H1 (cell line): Measurements from ENCODE around the gene WDR91. TPM values are rescaled to one million over a fixed set of nuclear protein-coding genes. Genes with fewer than 3 reads are reported as not detected.

Experiments used
- CTCF ChIA-PET: fragments of 300-600 bp; sonication (Branson Sonifier 250); formaldehyde crosslinking; loops from one replicate; lab custom pipeline; 2021; ENCODE audit not compliant: partially characterized antibody; lab: Charles Lee
- POLR2A ChIA-PET: fragments of 300-600 bp; sonication (Branson Sonifier 250); formaldehyde crosslinking; loops from one replicate; lab custom pipeline; 2021; ENCODE audit warnings: inconsistent platforms; ENCODE audit not compliant: partially characterized antibody; lab: Charles Lee
- DNase-seq, 2 experiments: peaks; one replicate each; pipeline versions ENCODE4 v3.0.0 to v3.0.0-alpha.2; 2010 to 2022; ENCODE audit warnings: low spot score in 2 of 2, low read depth in 1 of 2, mixed read lengths in 1 of 2
- FAIRE-seq: peaks from 2 replicates; lab custom pipeline; 2011; peaks lifted over from hg19 to GRCh38; lab: Jason Lieb, UNC
- H2AFZ ChIP-seq: 2 replicates; pipeline ENCODE4 v1.8.1; 2012; ENCODE audit warnings: low read length, inconsistent platforms
- H2AK5ac ChIP-seq: 2 replicates; pipeline ENCODE4 v1.6.1; 2013; ENCODE audit warnings: low read depth, low read length
- H2BK120ac ChIP-seq: replicated peaks from 2 replicates; pipeline ENCODE3; 2013; ENCODE audit warnings: low read depth, low read length, inconsistent platforms
- H2BK12ac ChIP-seq: 2 replicates; pipeline ENCODE4 v1.6.1; 2013; ENCODE audit warnings: low read depth, low read length
- H2BK15ac ChIP-seq: 2 replicates; pipeline ENCODE4 v1.6.1; 2013; ENCODE audit warnings: low read length
- H2BK20ac ChIP-seq: 2 replicates; pipeline ENCODE4 v1.6.1; 2013; ENCODE audit warnings: low read length
- H2BK5ac ChIP-seq: 2 replicates; pipeline ENCODE4 v1.6.1; 2013; ENCODE audit warnings: low read depth, low read length
- H3K14ac ChIP-seq: 2 replicates; pipeline ENCODE4 v1.6.1; 2013; ENCODE audit warnings: inconsistent platforms; ENCODE audit not compliant: insufficient read length
- H3K18ac ChIP-seq: 2 replicates; pipeline ENCODE4 v1.6.1; 2013; ENCODE audit warnings: low read length; ENCODE audit errors: extremely low read depth
- H3K23ac ChIP-seq: 2 replicates; pipeline ENCODE4 v1.6.1; 2013; ENCODE audit warnings: inconsistent platforms; ENCODE audit not compliant: insufficient read length
- H3K23me2 ChIP-seq: 2 replicates; pipeline ENCODE4 v1.6.1; 2013; ENCODE audit warnings: low read depth, low read length
- H3K27ac ChIP-seq: 2 replicates; pipeline ENCODE4 v1.6.1; 2011; ENCODE audit warnings: low read depth, low read length, inconsistent platforms
- H3K27me3 ChIP-seq, 4 experiments: replicated peaks in 1 of 4; 1 replicate in 1 of 4; 2 replicates in 3 of 4; pipeline versions ENCODE4 v1.6.1 to v1.8.1; 2011 to 2013; ENCODE audit warnings: low read length in 3 of 4, mild to moderate bottlenecking in 3 of 4, inconsistent platforms in 2 of 4, mixed read lengths in 2 of 4, moderate library complexity in 1 of 4; ENCODE audit not compliant: control insufficient read depth in 3 of 4, insufficient read depth in 3 of 4; ENCODE audit errors: extremely low read depth in 1 of 4
- H3K36me3 ChIP-seq, 4 experiments: 2 replicates each; pipeline versions ENCODE4 v1.6.1 to v1.8.1; 2011 to 2013; ENCODE audit warnings: mild to moderate bottlenecking in 4 of 4, low read length in 3 of 4, moderate library complexity in 2 of 4, control low read depth in 1 of 4, inconsistent platforms in 1 of 4; ENCODE audit not compliant: insufficient read depth in 4 of 4, control insufficient read depth in 2 of 4
- H3K4ac ChIP-seq: replicated peaks from 2 replicates; pipeline ENCODE3; 2013; ENCODE audit warnings: low read length, low read depth, mixed read lengths, inconsistent platforms; ENCODE audit not compliant: insufficient read length
- H3K4me1 ChIP-seq, 4 experiments: replicated peaks in 1 of 4; 1 replicate in 1 of 4; 2 replicates in 3 of 4; pipeline versions ENCODE4 v1.6.1 to v1.8.1; 2011 to 2013; ENCODE audit warnings: low read length in 3 of 4, inconsistent platforms in 2 of 4, mixed read lengths in 1 of 4; ENCODE audit not compliant: insufficient read depth in 4 of 4, control insufficient read depth in 3 of 4
- H3K4me2 ChIP-seq, 2 experiments: 2 replicates each; pipeline versions ENCODE4 v1.6.1 to v1.8.1; 2011 to 2013; ENCODE audit warnings: low read depth in 2 of 2, low read length in 2 of 2, control low read depth in 1 of 2, inconsistent platforms in 1 of 2, mild to moderate bottlenecking in 1 of 2; ENCODE audit not compliant: insufficient read depth in 1 of 2
- H3K4me3 ChIP-seq, 4 experiments: fragments of 200-600, 300-600 bp in 1 of 4; sonication (generic), shearing (Covaris generic), sonication (Bioruptor Twin) in 1 of 4; 2 replicates each; pipeline versions ENCODE4 v1.5.1 to v1.8.1; 2011 to 2016; ENCODE audit warnings: low read length in 4 of 4, low read depth in 3 of 4, control low read depth in 2 of 4, inconsistent platforms in 2 of 4, mild to moderate bottlenecking in 2 of 4, mixed read lengths in 1 of 4, moderate library complexity in 1 of 4; ENCODE audit not compliant: insufficient read depth in 2 of 4; ENCODE audit errors: extremely low read depth in 1 of 4
- H3K56ac ChIP-seq: replicated peaks from 2 replicates; pipeline ENCODE3; 2013; ENCODE audit warnings: low read depth, mild to moderate bottlenecking, mixed read lengths, low read length, inconsistent platforms; ENCODE audit not compliant: insufficient read length
- H3K79me1 ChIP-seq: 2 replicates; pipeline ENCODE4 v1.6.1; 2013; ENCODE audit warnings: low read depth, low read length, control low read depth
- H3K79me2 ChIP-seq, 2 experiments: 2 replicates each; pipeline versions ENCODE4 v1.6.1 to v1.8.1; 2012 to 2013; ENCODE audit warnings: low read length in 2 of 2, mild to moderate bottlenecking in 2 of 2, inconsistent platforms in 1 of 2; ENCODE audit not compliant: insufficient read depth in 2 of 2, control insufficient read depth in 1 of 2
- H3K9ac ChIP-seq, 4 experiments: replicated peaks in 1 of 4; 1 replicate in 1 of 4; 2 replicates in 3 of 4; pipeline versions ENCODE4 v1.6.1 to v1.8.1; 2011 to 2013; ENCODE audit warnings: low read depth in 3 of 4, low read length in 3 of 4, control low read depth in 2 of 4, mild to moderate bottlenecking in 2 of 4, moderate library complexity in 2 of 4, inconsistent platforms in 1 of 4; ENCODE audit errors: extremely low read depth in 1 of 4
- H3K9me3 ChIP-seq, 2 experiments: 2 replicates each; pipeline versions ENCODE4 v1.6.1 to v1.8.1; 2012 to 2013; ENCODE audit warnings: mild to moderate bottlenecking in 2 of 2, moderate library complexity in 2 of 2, control low read depth in 1 of 2, inconsistent platforms in 1 of 2, low read depth in 1 of 2, low read length in 1 of 2, mixed read lengths in 1 of 2; ENCODE audit not compliant: insufficient read depth in 2 of 2
- H4K20me1 ChIP-seq, 2 experiments: replicated peaks in 1 of 2; 2 replicates each; pipeline versions ENCODE3 to v1.8.1; 2011 to 2013; ENCODE audit warnings: inconsistent platforms in 2 of 2, low read length in 2 of 2, mild to moderate bottlenecking in 1 of 2; ENCODE audit not compliant: insufficient read depth in 2 of 2, control insufficient read depth in 1 of 2
- H4K5ac ChIP-seq: 2 replicates; pipeline ENCODE4 v1.6.1; 2013; ENCODE audit warnings: low read length, low read depth, mixed read lengths, inconsistent platforms; ENCODE audit not compliant: insufficient read length
- H4K8ac ChIP-seq: 2 replicates; pipeline ENCODE4 v1.8.0; 2013; ENCODE audit warnings: mild to moderate bottlenecking, moderate library complexity, low read length, inconsistent platforms; ENCODE audit not compliant: insufficient read depth; ENCODE audit errors: extremely low read depth
- H4K91ac ChIP-seq: replicated peaks from 2 replicates; pipeline ENCODE3; 2013; ENCODE audit warnings: low read length, mixed read lengths, inconsistent platforms; ENCODE audit not compliant: insufficient read length
- ATF3 ChIP-seq: IDR thresholded peaks from 2 replicates; pipeline ENCODE4 v1.6.1; 2011; ENCODE audit warnings: low read depth, mild to moderate bottlenecking, low read length; ENCODE audit not compliant: insufficient read depth
- E2F6 ChIP-seq: IDR thresholded peaks from 2 replicates; pipeline ENCODE4 v1.6.1; 2012; ENCODE audit warnings: inconsistent platforms
- KDM1A ChIP-seq: fragments of 200-600, 300-600 bp; sonication (generic); IDR thresholded peaks from 2 replicates; pipeline ENCODE4 v1.7.1; 2016; ENCODE audit warnings: mild to moderate bottlenecking, low read length, borderline replicate concordance
- KDM4A ChIP-seq: IDR thresholded peaks from one replicate; pipeline ENCODE4 v1.7.1; 2012; ENCODE audit warnings: low read depth, mild to moderate bottlenecking, moderate library complexity, low read length, inconsistent platforms; ENCODE audit not compliant: severe bottlenecking
- MAFK ChIP-seq: IDR thresholded peaks from 2 replicates; pipeline ENCODE4 v1.6.1; 2012; ENCODE audit warnings: low read depth, mild to moderate bottlenecking, improper control_type of control experiment, low read length
- NRF1 ChIP-seq: IDR thresholded peaks from 2 replicates; pipeline ENCODE4 v1.6.1; 2011; ENCODE audit warnings: mild to moderate bottlenecking, low read depth, low read length, improper control_type of control experiment
- SIN3A ChIP-seq, 2 experiments: IDR thresholded peaks in 1 of 2; conservative IDR thresholded peaks in 1 of 2; 2 replicates each; pipeline ENCODE4 v1.6.1; 2011 to 2012; ENCODE audit warnings: low read length in 2 of 2, improper control_type of control experiment in 1 of 2, low read depth in 1 of 2, mild to moderate bottlenecking in 1 of 2
- SP4 ChIP-seq: IDR thresholded peaks from 2 replicates; pipeline ENCODE4 v1.6.1; 2012; ENCODE audit warnings: low read length, inconsistent platforms
- SRF ChIP-seq: IDR thresholded peaks from 2 replicates; pipeline ENCODE4 v1.6.1; 2011; ENCODE audit warnings: mild to moderate bottlenecking, low read depth, low read length, moderate library complexity
- TAF7 ChIP-seq: optimal IDR thresholded peaks from 2 replicates; pipeline ENCODE3; 2011; ENCODE audit warnings: low read depth, mild to moderate bottlenecking, inconsistent platforms, low read length, moderate library complexity, borderline replicate concordance
- USF2 ChIP-seq: IDR thresholded peaks from 2 replicates; pipeline ENCODE4 v1.6.1; 2011; ENCODE audit warnings: low read length, improper control_type of control experiment
- WGBS, 2 experiments: shearing (Covaris generic) in 1 of 2; methylation state at CpG; one replicate each; pipeline versions ENCODE4 v1.1.6 to v1.1.7; 2013 to 2015; ENCODE audit warnings: low lambda C conversion rate in 2 of 2, mixed read lengths in 2 of 2, inconsistent platforms in 1 of 2, low coverage in 1 of 2, missing lambda C conversion rate in 1 of 2; ENCODE audit not compliant: insufficient replicate concordance in 2 of 2, insufficient coverage in 1 of 2, insufficient read length in 1 of 2; ENCODE audit errors: extremely low coverage in 1 of 2, missing lambda C conversion rate in 1 of 2; 5-methylcytosine and 5-hydroxymethylcytosine counted together
- polyA plus RNA-seq, 7 experiments: library from polyadenylated mRNA; depleted of rRNA in 3 of 7; stranded (reverse) in 5 of 7; unstranded in 2 of 7; fragments of >200 nt in 5 of 7; fragments of 200-250 nt in 2 of 7; gene quantifications; 1 replicate in 5 of 7; 2 replicates in 1 of 7; 4 replicates in 1 of 7; pipeline versions ENCODE4 v1.2.1 to v1.2.3, GENCODE V29; 2011 to 2013; ENCODE audit warnings: missing spikeins in 2 of 7, mixed read lengths in 2 of 7
- total RNA-seq: library from RNA; stranded (reverse); fragmentation: NEBNext Ultra II Directional; extraction: Animal tissue kit (Norgen Biotek cat#: 25700); gene quantifications from 2 replicates; pipeline ENCODE4 v1.2.1, GENCODE V29; 2021

WDR91 gene
- total and polyA plus RNA-seq, 2 of the 8 experiments (the other 6 are each of a cell fraction or from before 2014, with no cell fraction given): 8.2 to 14.7 TPM

GRCh38 chr7:135186841-135187253 lies 24.5 kb downstream of the WDR91 start:
- H2AK5ac ChIP-seq: no peak overlapping the region
- TF ChIP-seq E2F6: no peak
- no peak for TF ChIP-seq USF2
- no peak for TF ChIP-seq SIN3A (conservative IDR thresholded peaks at IDR 0.05 in 1 of 2, IDR thresholded peaks at IDR 0.05 in 1 of 2; ENCODE audit: low read depth in 1 of 2, low read length in 2 of 2)
- TF ChIP-seq KDM4A: no peak
- no peak for TF ChIP-seq ATF3
- no peak for TF ChIP-seq NRF1
- TF ChIP-seq TAF7: no peak
- no peak for TF ChIP-seq SP4
- no peak for TF ChIP-seq KDM1A
- TF ChIP-seq MAFK: no peak
- TF ChIP-seq SRF: no peak

More at GRCh38 chr7:135186841-135187253, 24.5 kb downstream of the WDR91 start:
- Histone ChIP-seq H3K4ac (no peak overlapping the region), H3K56ac (no peak overlapping the region), H3K27me3 (no peaks in the 10 kb centered on the region), H4K20me1 (no peaks in the 10 kb centered on the region), H4K91ac (no peak overlapping the region), H2BK20ac (no peak overlapping the region), H3K23ac (no peak overlapping the region), H3K27ac (no peak overlapping the region), H2AFZ (no peak overlapping the region), H3K4me3 (no peak overlapping the region), H3K4me1 (no peaks in the 10 kb centered on the region), H3K79me2 (no peaks in the 10 kb centered on the region), H3K23me2 (no peaks in the 10 kb centered on the region), H2BK15ac (no peak overlapping the region), H3K79me1 (no peaks in the 10 kb centered on the region), H2BK12ac (no peak overlapping the region), H2BK5ac (no peak overlapping the region), H3K9ac (no peak overlapping the region), H3K14ac (no peak overlapping the region), H2BK120ac (no peak overlapping the region), H3K18ac (no peak overlapping the region), H3K36me3 (peaks cover 0 to 8% (median 2%) of the 10 kb centered on the region in 4 experiments; a peak in 5 of 8 replicates), H3K4me2 (no peak overlapping the region), H4K8ac (no peak overlapping the region), H3K9me3 (peaks cover 4 to 11% of the 10 kb centered on the region in 2 experiments), H4K5ac (no peak overlapping the region)
- DNase-seq: no peak
- POLR2A ChIA-PET: no interaction called here
- CTCF ChIA-PET: interaction anchor here (0.6 to 1.6 kb wide), 2 partner anchors 52 to 529 kb away, joined by 3 to 4 read pairs; no protein-coding TSS in a partner anchor
- FAIRE-seq: no peak
- 84% methylated on average over 10 of the region's 12 CpGs; no CpG with 5 or more reads in 1 of the 2 experiments for WGBS, 2 experiments
